HCT116 (cell line): Measurements from ENCODE around the gene CDK2AP2. TPM values are rescaled to one million over a fixed set of nuclear protein-coding genes. Genes with fewer than 3 reads are reported as not detected.

Experiments
- ATAC-seq: fragments of 200-7000 bp; cut with Tn5 transposase; 2 replicates; pipeline ENCODE4 v1.9.1; 2020; ENCODE audit warnings: mild to moderate bottlenecking, moderate library complexity
- BruUV-seq: library from RNA; stranded (reverse); fragments of 400-500 nt; replicated peaks from 2 replicates; lab custom pipeline; 2021; lab: Mats Ljungman, UMichigan
- CTCF ChIA-PET: fragments of 300-600 bp; sonication (Branson Sonifier 250); formaldehyde crosslinking; loops from one replicate; lab custom pipeline; 2021; ENCODE audit warnings: antibody characterized with exemption; lab: Charles Lee
- POLR2A ChIA-PET: fragments of 300-600, 350-600 bp; sonication (Branson Sonifier 250); formaldehyde crosslinking; loops from one replicate; lab custom pipeline; 2021; ENCODE audit warnings: antibody characterized with exemption; lab: Charles Lee
- RAD21 ChIA-PET, 2 experiments: fragments of 300-600 bp; sonication (Branson Sonifier 250); formaldehyde crosslinking; loops; one replicate each; lab custom pipeline; 2023; ENCODE audit warnings: low total read pairs in 2 of 2; ENCODE audit not compliant: uncharacterized antibody in 2 of 2, unreplicated experiment in 2 of 2, low non-redundant PET in 1 of 2; lab: Charles Lee
- DNase-seq: peaks from one replicate; pipeline ENCODE4 v3.0.0-alpha.2; 2010; ENCODE audit warnings: low read depth, low spot score
- H2AFZ ChIP-seq: fragments of 200-600 bp; shearing (Covaris generic), sonication (generic); 2 replicates; pipeline ENCODE4 v1.6.1; 2017; ENCODE audit warnings: low read depth, mixed run types, mixed read lengths, antibody characterized with exemption, low read length; ENCODE audit not compliant: poor library complexity, severe bottlenecking
- H3K27ac ChIP-seq: 2 replicates; pipeline ENCODE4 v1.5.1; 2012; ENCODE audit warnings: low read depth, low read length
- H3K27me3 ChIP-seq: fragments of 200-600 bp; sonication (generic); 2 replicates; pipeline ENCODE4 v1.6.1; 2016; ENCODE audit warnings: mixed run types, low read length, mixed read lengths; ENCODE audit not compliant: insufficient read depth
- H3K36me3 ChIP-seq, 2 experiments: fragments of 200-500 bp in 1 of 2; fragments of 200-600 bp in 1 of 2; sonication (Bioruptor generic) in 1 of 2; sonication (generic) in 1 of 2; 2 replicates each; pipeline versions ENCODE4 v1.5.1 to v1.6.1; 2014 to 2016; ENCODE audit warnings: low read length in 2 of 2, inconsistent platforms in 1 of 2, mixed read lengths in 1 of 2, mixed run types in 1 of 2; ENCODE audit not compliant: insufficient read depth in 2 of 2, control insufficient read depth in 1 of 2
- H3K4me1 ChIP-seq, 2 experiments: fragments of 200-600 bp in 1 of 2; sonication (generic) in 1 of 2; 2 replicates each; pipeline versions ENCODE4 v1.5.1 to v1.6.1; 2012 to 2017; ENCODE audit warnings: low read length in 2 of 2, inconsistent platforms in 1 of 2, mild to moderate bottlenecking in 1 of 2, mixed read lengths in 1 of 2, mixed run types in 1 of 2, moderate library complexity in 1 of 2; ENCODE audit not compliant: insufficient read depth in 2 of 2, control insufficient read depth in 1 of 2
- H3K4me2 ChIP-seq: fragments of 200-600 bp; sonication (generic); 2 replicates; pipeline ENCODE4 v1.6.1; 2017; ENCODE audit warnings: mixed run types, low read length, mixed read lengths
- H3K4me3 ChIP-seq, 2 experiments: fragments of 200-600 bp in 1 of 2; sonication (generic) in 1 of 2; replicated peaks in 1 of 2; 2 replicates each; pipeline ENCODE4 v1.5.1; 2011 to 2016; ENCODE audit warnings: low read length in 2 of 2, control low read depth in 1 of 2, low read depth in 1 of 2, mild to moderate bottlenecking in 1 of 2, mixed read lengths in 1 of 2, mixed run types in 1 of 2
- H3K79me2 ChIP-seq: fragments of 200-600 bp; sonication (generic); 2 replicates; pipeline ENCODE4 v1.6.1; 2017; ENCODE audit warnings: mild to moderate bottlenecking, mixed run types, low read length, moderate library complexity, mixed read lengths; ENCODE audit not compliant: insufficient read depth
- H3K9ac ChIP-seq: fragments of 200-600 bp; sonication (generic); 2 replicates; pipeline ENCODE4 v1.6.1; 2016; ENCODE audit warnings: low read length, mixed read lengths
- H3K9me2 ChIP-seq: fragments of 200-600 bp; sonication (generic), shearing (Covaris generic); 2 replicates; pipeline ENCODE4 v1.6.1; 2017; ENCODE audit warnings: mixed run types, mild to moderate bottlenecking, moderate library complexity; ENCODE audit not compliant: insufficient read depth
- H3K9me3 ChIP-seq, 2 experiments: fragments of 200-500 bp in 1 of 2; fragments of 200-600 bp in 1 of 2; sonication (Bioruptor generic) in 1 of 2; sonication (generic) in 1 of 2; 2 replicates each; pipeline ENCODE4 v1.6.1; 2014 to 2017; ENCODE audit warnings: low read length in 2 of 2, mixed read lengths in 2 of 2, inconsistent platforms in 1 of 2, low read depth in 1 of 2, mild to moderate bottlenecking in 1 of 2, mixed run types in 1 of 2, moderate library complexity in 1 of 2; ENCODE audit not compliant: control insufficient read depth in 1 of 2, insufficient read depth in 1 of 2
- H4K20me1 ChIP-seq: fragments of 200-600 bp; sonication (generic), shearing (Covaris generic); 2 replicates; pipeline ENCODE4 v1.6.1; 2017; ENCODE audit warnings: mixed run types, mild to moderate bottlenecking, moderate library complexity; ENCODE audit not compliant: insufficient read depth
- ATF3 ChIP-seq: IDR thresholded peaks from 2 replicates; pipeline ENCODE4 v1.6.1; 2012
- CTCF ChIP-seq, 3 experiments: fragments of 200-600 bp in 1 of 3; sonication (generic) in 1 of 3; IDR thresholded peaks in 2 of 3; conservative IDR thresholded peaks in 1 of 3; 2 replicates each; pipeline ENCODE4 v1.5.1; 2012 to 2017; ENCODE audit warnings: low read depth in 2 of 3, low read length in 2 of 3, antibody characterized with exemption in 1 of 3, borderline replicate concordance in 1 of 3, control low read depth in 1 of 3, mild to moderate bottlenecking in 1 of 3, mixed read lengths in 1 of 3, mixed run types in 1 of 3, moderate library complexity in 1 of 3; ENCODE audit not compliant: insufficient read depth in 1 of 3
- EGR1 ChIP-seq: IDR thresholded peaks from 2 replicates; pipeline ENCODE4 v1.6.1; 2012; ENCODE audit warnings: low read depth
- ELF1 ChIP-seq: IDR thresholded peaks from 2 replicates; pipeline ENCODE4 v1.6.1; 2012; ENCODE audit warnings: low read depth, borderline replicate concordance
- EZH2 ChIP-seq: fragments of 200-600 bp; sonication (generic); IDR thresholded peaks from 2 replicates; pipeline ENCODE4 v1.6.1; 2017; ENCODE audit warnings: antibody characterized with exemption, mixed run types
- FOSL1 ChIP-seq: IDR thresholded peaks from 2 replicates; pipeline ENCODE4 v1.6.1; 2012; ENCODE audit warnings: low read depth
- MAX ChIP-seq: IDR thresholded peaks from 2 replicates; pipeline ENCODE4 v1.6.1; 2012
- POLR2A ChIP-seq: IDR thresholded peaks from 2 replicates; pipeline ENCODE4 v1.7.0; 2011; ENCODE audit warnings: borderline replicate concordance; ENCODE audit not compliant: insufficient read depth, insufficient read length; ENCODE audit errors: extremely low read depth
- POLR2AphosphoS5 ChIP-seq: IDR thresholded peaks from 2 replicates; pipeline ENCODE4 v1.6.1; 2011; ENCODE audit warnings: mild to moderate bottlenecking, low read depth, low read length, moderate library complexity
- RAD21 ChIP-seq: IDR thresholded peaks from 2 replicates; pipeline ENCODE4 v1.6.1; 2012; ENCODE audit warnings: low read depth, mild to moderate bottlenecking
- REST ChIP-seq: IDR thresholded peaks from 2 replicates; pipeline ENCODE4 v1.6.1; 2012; ENCODE audit warnings: low read depth
- SP1 ChIP-seq: IDR thresholded peaks from 2 replicates; pipeline ENCODE4 v1.6.1; 2012; ENCODE audit warnings: low read depth
- SRF ChIP-seq: IDR thresholded peaks from 2 replicates; pipeline ENCODE4 v1.6.1; 2012; ENCODE audit warnings: low read depth
- TCF7L2 ChIP-seq: IDR thresholded peaks from 2 replicates; pipeline ENCODE4 v1.7.0; 2011; ENCODE audit warnings: borderline replicate concordance, inconsistent platforms; ENCODE audit not compliant: insufficient read depth, insufficient read length; ENCODE audit errors: extremely low read depth
- YY1 ChIP-seq: IDR thresholded peaks from 2 replicates; pipeline ENCODE4 v1.6.1; 2011; ENCODE audit warnings: low read length, low read depth, moderate library complexity, mild to moderate bottlenecking; ENCODE audit not compliant: insufficient replicate concordance; ENCODE audit errors: extremely low read depth
- ZBTB33 ChIP-seq: IDR thresholded peaks from 2 replicates; pipeline ENCODE4 v1.6.1; 2011; ENCODE audit warnings: mild to moderate bottlenecking, low read length, moderate library complexity; ENCODE audit not compliant: insufficient replicate concordance; ENCODE audit errors: extremely low read depth
- ZNF274 ChIP-seq: fragments of 200-500 bp; sonication (Bioruptor generic); IDR thresholded peaks from 2 replicates; pipeline ENCODE4 v1.6.1; 2014; ENCODE audit warnings: mild to moderate bottlenecking, low read depth, low read length, inconsistent platforms
- intact Hi-C: fragments of 100-400 bp; cut with micrococcal nuclease; formaldehyde crosslinking; loops from 2 replicates; pipeline ENCODE4 v1.10.0; 2022
- total RNA-seq: library from RNA; stranded (reverse); gene quantifications from one replicate; pipeline ENCODE4 v1.2.1, GENCODE V29; 2021; ENCODE audit not compliant: unreplicated experiment

The CDK2AP2 gene
- total RNA-seq, 1 experiment from 2014 or later = 53.6 TPM

- TF ChIP-seq YY1 = no peak
- no peak for TF ChIP-seq EZH2
- TF ChIP-seq SP1 = no peak
- TF ChIP-seq FOSL1 = no peak
Measured at GRCh38 chr11:67545280-67545679, 37.3 kb upstream of the CDK2AP2 start (continued).

- no peak overlapping the region for H3K4me2 ChIP-seq
- H3K9ac ChIP-seq = no peak overlapping the region
- no peak overlapping the region for H3K4me3 ChIP-seq
- ChIA-PET RAD21 (no interaction called here), CTCF (no interaction called here), POLR2A (no interaction called here)
- H3K36me3 ChIP-seq = no peaks in the 10 kb centered on the region
- no peaks in the 10 kb centered on the region for H3K79me2 ChIP-seq
- DNase-seq (no peak), ATAC-seq (no peak)
- H2AFZ ChIP-seq = no peak overlapping the region
- H3K9me2 ChIP-seq = no peaks in the 10 kb centered on the region
- H4K20me1 ChIP-seq = no peaks in the 10 kb centered on the region
- no peaks in the 10 kb centered on the region for H3K9me3 ChIP-seq
- no peaks in the 10 kb centered on the region for H3K27me3 ChIP-seq
- H3K27ac ChIP-seq = no peak overlapping the region
- no TSS peak for BruUV-seq
- no peaks in the 10 kb centered on the region for H3K4me1 ChIP-seq
- intact Hi-C loops = no loop called here
- TF ChIP-seq ATF3 (no peak), ZBTB33 (no peak), ELF1 (no peak), SRF (no peak), EZH2 (no peak), MAX (no peak), CTCF (IDR thresholded peaks at IDR 0.05 in 2 of 3, conservative IDR thresholded peaks at IDR 0.05 in 1 of 3; ENCODE audit: borderline replicate concordance in 1 of 3, insufficient read depth in 1 of 3, low read depth in 2 of 3, low read length in 2 of 3) (no peak), POLR2AphosphoS5 (no peak), FOSL1 (no peak), ZNF274 (no peak), POLR2A (no peak), TCF7L2 (no peak), EGR1 (no peak), REST (no peak), SP1 (no peak), RAD21 (no peak)
Measured at GRCh38 chr11:67544616-67545242, 36.8 kb upstream of the CDK2AP2 start.
